H1 (cell line): Measurements from ENCODE around the gene SLC32A1. TPM values are rescaled to one million over a fixed set of nuclear protein-coding genes. Genes with fewer than 3 reads are reported as not detected.
A peak's percentile ranks its signal among the peaks of the same experiment; 100 is the strongest.

Source experiments
- BCL11A ChIP-seq, 2 experiments: IDR thresholded peaks; one replicate each; pipeline ENCODE4 v1.6.1; 2011; ENCODE audit warnings: low read depth in 2 of 2, low read length in 2 of 2, mild to moderate bottlenecking in 2 of 2
- BRCA1 ChIP-seq: IDR thresholded peaks from 2 replicates; pipeline ENCODE4 v1.6.1; 2012; ENCODE audit warnings: low read depth, low read length, improper control_type of control experiment
- CBX8 ChIP-seq: fragments of 300-800, 300-1000 bp; sonication (generic); IDR thresholded peaks from 2 replicates; pipeline ENCODE4 v1.7.1; 2016; ENCODE audit warnings: low read depth, low read length, borderline replicate concordance
- FOSL1 ChIP-seq: IDR thresholded peaks from 2 replicates; pipeline ENCODE4 v1.6.1; 2011; ENCODE audit warnings: mild to moderate bottlenecking, low read depth, low read length, moderate library complexity; ENCODE audit not compliant: insufficient read depth
- GTF2F1 ChIP-seq: IDR thresholded peaks from 2 replicates; pipeline ENCODE4 v1.6.1; 2012; ENCODE audit warnings: low read depth, low read length, improper control_type of control experiment, borderline replicate concordance
- KDM1A ChIP-seq: fragments of 200-600, 300-600 bp; sonication (generic); IDR thresholded peaks from 2 replicates; pipeline ENCODE4 v1.7.1; 2016; ENCODE audit warnings: mild to moderate bottlenecking, low read length, borderline replicate concordance
- KDM5A ChIP-seq: fragments of 200-600 bp; IDR thresholded peaks from 2 replicates; pipeline ENCODE4 v1.7.1; 2012; ENCODE audit warnings: mild to moderate bottlenecking, low read length, inconsistent platforms, mixed read lengths
- MAFK ChIP-seq: IDR thresholded peaks from 2 replicates; pipeline ENCODE4 v1.6.1; 2012; ENCODE audit warnings: low read depth, mild to moderate bottlenecking, improper control_type of control experiment, low read length
- NRF1 ChIP-seq: IDR thresholded peaks from 2 replicates; pipeline ENCODE4 v1.6.1; 2011; ENCODE audit warnings: mild to moderate bottlenecking, low read depth, low read length, improper control_type of control experiment
- POLR2AphosphoS5 ChIP-seq: IDR thresholded peaks from 2 replicates; pipeline ENCODE4 v1.6.1; 2011; ENCODE audit warnings: low read depth, low read length
- RXRA ChIP-seq: IDR thresholded peaks from 2 replicates; pipeline ENCODE4 v1.6.1; 2011; ENCODE audit warnings: low read depth, mild to moderate bottlenecking, low read length, moderate library complexity; ENCODE audit not compliant: insufficient read depth
- SIN3A ChIP-seq, 2 experiments: IDR thresholded peaks in 1 of 2; conservative IDR thresholded peaks in 1 of 2; 2 replicates each; pipeline ENCODE4 v1.6.1; 2011 to 2012; ENCODE audit warnings: low read length in 2 of 2, improper control_type of control experiment in 1 of 2, low read depth in 1 of 2, mild to moderate bottlenecking in 1 of 2
- SIX5 ChIP-seq: IDR thresholded peaks from 2 replicates; pipeline ENCODE4 v1.6.1; 2011; ENCODE audit warnings: mild to moderate bottlenecking, low read depth, low read length
- SP2 ChIP-seq: IDR thresholded peaks from 2 replicates; pipeline ENCODE4 v1.6.1; 2012; ENCODE audit warnings: mild to moderate bottlenecking, low read length, inconsistent platforms
- SP4 ChIP-seq: IDR thresholded peaks from 2 replicates; pipeline ENCODE4 v1.6.1; 2012; ENCODE audit warnings: low read length, inconsistent platforms
- SRF ChIP-seq: IDR thresholded peaks from 2 replicates; pipeline ENCODE4 v1.6.1; 2011; ENCODE audit warnings: mild to moderate bottlenecking, low read depth, low read length, moderate library complexity
- TAF7 ChIP-seq: optimal IDR thresholded peaks from 2 replicates; pipeline ENCODE3; 2011; ENCODE audit warnings: low read depth, mild to moderate bottlenecking, inconsistent platforms, low read length, moderate library complexity, borderline replicate concordance
- TEAD4 ChIP-seq: IDR thresholded peaks from 2 replicates; pipeline ENCODE4 v1.6.1; 2012; ENCODE audit warnings: low read depth, low read length, inconsistent platforms, mixed read lengths
- YY1 ChIP-seq: IDR thresholded peaks from 2 replicates; pipeline ENCODE4 v1.6.1; 2011; ENCODE audit warnings: low read depth, mild to moderate bottlenecking, low read length
- polyA plus RNA-seq, 7 experiments: library from polyadenylated mRNA; depleted of rRNA in 3 of 7; stranded (reverse) in 5 of 7; unstranded in 2 of 7; fragments of >200 nt in 5 of 7; fragments of 200-250 nt in 2 of 7; gene quantifications; 1 replicate in 5 of 7; 2 replicates in 1 of 7; 4 replicates in 1 of 7; pipeline versions ENCODE4 v1.2.1 to v1.2.3, GENCODE V29; 2011 to 2013; ENCODE audit warnings: missing spikeins in 2 of 7, mixed read lengths in 2 of 7
- total RNA-seq: library from RNA; stranded (reverse); fragmentation: NEBNext Ultra II Directional; extraction: Animal tissue kit (Norgen Biotek cat#: 25700); gene quantifications from 2 replicates; pipeline ENCODE4 v1.2.1, GENCODE V29; 2021
- TF ChIP-seq, protein P1 (sequence below): IDR thresholded peaks from 2 replicates; pipeline ENCODE4 v1.6.1; 2011; ENCODE audit warnings: low read depth, mild to moderate bottlenecking, low read length; ENCODE audit not compliant: insufficient read depth
- TF ChIP-seq, protein P2 (sequence below): IDR thresholded peaks from 2 replicates; pipeline ENCODE4 v1.6.1; 2012; ENCODE audit warnings: inconsistent platforms

SLC32A1 gene
- total and polyA plus RNA-seq, 2 of the 8 experiments (the other 6 are each of a cell fraction or from before 2014, with no cell fraction given), result 0.09 to 0.15 TPM

GRCh38 chr20:38730989-38731737 lies 6.9 kb downstream of the SLC32A1 start (continued):
- TF ChIP-seq RXRA (no peak), SRF (no peak), FOSL1 (no peak), POLR2AphosphoS5 (no peak), SP2 (no peak), NRF1 (no peak), KDM5A (no peak), TEAD4 (no peak; the same call in 1 of the 2 replicates), CBX8 (no peak), BRCA1 (no peak), MAFK (no peak), GTF2F1 (no peak), KDM1A (no peak), SIX5 (no peak), SP4 (no peak), YY1 (peak; percentile 70; the same call in 1 of the 2 replicates), SIN3A (conservative IDR thresholded peaks at IDR 0.05 in 1 of 2, IDR thresholded peaks at IDR 0.05 in 1 of 2; ENCODE audit: low read depth in 1 of 2, low read length in 2 of 2) (peak in 1 of 2 experiments; percentile 17; a peak in 1 of 4 replicates), TAF7 (no peak), BCL11A (IDR thresholded peaks at IDR 0.05; ENCODE audit: low read depth in 2 of 2, low read length in 2 of 2) (no peak)
- TF ChIP-seq, protein P1, sequence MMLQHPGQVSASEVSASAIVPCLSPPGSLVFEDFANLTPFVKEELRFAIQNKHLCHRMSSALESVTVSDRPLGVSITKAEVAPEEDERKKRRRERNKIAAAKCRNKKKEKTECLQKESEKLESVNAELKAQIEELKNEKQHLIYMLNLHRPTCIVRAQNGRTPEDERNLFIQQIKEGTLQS, result 0 out of 2 replicates have a peak, but pooled peaks have one; percentile 13
- TF ChIP-seq, protein P2, sequence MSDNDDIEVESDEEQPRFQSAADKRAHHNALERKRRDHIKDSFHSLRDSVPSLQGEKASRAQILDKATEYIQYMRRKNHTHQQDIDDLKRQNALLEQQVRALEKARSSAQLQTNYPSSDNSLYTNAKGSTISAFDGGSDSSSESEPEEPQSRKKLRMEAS, result peak; percentile 96
